ENCODE data around the gene LRRC39. TPM values are rescaled to one million over a fixed set of nuclear protein-coding genes. Genes with fewer than 3 reads are reported as not detected.

Gene LRRC39
- total RNA-seq (2021) (0.25 to 0.46 TPM (median 0.27 TPM) in 3 replicates), Bru-seq, nascent RNA (percentile 33 among the genes with signal in this experiment)
- long read RNA-seq, experiment 1, partial matches to known transcripts, result 0 of 1 reads
- long read RNA-seq, experiment 1, other reads (novel, unspliced or antisense), result 1 of 1 reads
- long read RNA-seq, experiment 2, result 0 reads
- long read RNA-seq, experiment 3, result 0 reads

DNA sequence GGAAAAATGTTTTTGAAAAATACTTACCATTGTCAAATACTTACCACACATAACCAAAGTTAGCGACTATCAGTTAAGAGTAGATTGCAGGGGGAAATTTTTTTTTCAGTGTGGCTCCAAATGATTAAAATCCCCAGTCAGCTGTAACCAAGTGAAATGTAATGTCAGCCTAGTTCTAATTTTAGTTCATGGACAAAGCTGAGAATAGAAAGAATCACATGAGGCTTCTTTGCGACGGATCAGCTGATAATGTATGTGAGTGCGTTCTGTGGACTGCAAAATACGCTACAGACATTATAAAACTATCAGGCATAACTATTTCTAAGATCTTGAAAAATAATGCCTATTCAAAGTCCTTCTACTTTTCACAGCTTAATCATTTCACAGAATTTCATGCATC, at the start of gene LRRC39:
Gene LRRC39, minus strand, starts transcription at position 166 of the 400 bp plus-strand sequence. CDS start 9,740 bp downstream, outside the sequence.
- H3K4me3 Mint-ChIP-seq, result no peak within 1 kb of the TSS
- no peaks in the 10 kb centered on the region for H3K9me3 Mint-ChIP-seq
- H3K27me3 Mint-ChIP-seq (ENCODE audit: low read depth), result no peaks in the 10 kb centered on the region
- no peak for TF ChIP-seq FOXP4 (CRISPR knock-in tag; IDR thresholded peaks at IDR 0.05)
- TF ChIP-seq, protein P1, sequence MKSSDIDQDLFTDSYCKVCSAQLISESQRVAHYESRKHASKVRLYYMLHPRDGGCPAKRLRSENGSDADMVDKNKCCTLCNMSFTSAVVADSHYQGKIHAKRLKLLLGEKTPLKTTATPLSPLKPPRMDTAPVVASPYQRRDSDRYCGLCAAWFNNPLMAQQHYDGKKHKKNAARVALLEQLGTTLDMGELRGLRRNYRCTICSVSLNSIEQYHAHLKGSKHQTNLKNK (CRISPR knock-in tag; IDR thresholded peaks at IDR 0.05), result no peak
- TF ChIP-seq NFE2L1 (CRISPR knock-in tag; IDR thresholded peaks at IDR 0.05), result no peak
- TF ChIP-seq ELF4 (CRISPR knock-in tag; IDR thresholded peaks at IDR 0.05; ENCODE audit: low read depth), result no peak
- no peak for TF ChIP-seq TEAD4 (CRISPR knock-in tag; IDR thresholded peaks at IDR 0.05)
- no peak for TF ChIP-seq ATF1 (CRISPR knock-in tag; IDR thresholded peaks at IDR 0.05)
- no peak for TF ChIP-seq SP1 (CRISPR knock-in tag; conservative IDR thresholded peaks at IDR 0.05)
- TF ChIP-seq, protein P2, sequence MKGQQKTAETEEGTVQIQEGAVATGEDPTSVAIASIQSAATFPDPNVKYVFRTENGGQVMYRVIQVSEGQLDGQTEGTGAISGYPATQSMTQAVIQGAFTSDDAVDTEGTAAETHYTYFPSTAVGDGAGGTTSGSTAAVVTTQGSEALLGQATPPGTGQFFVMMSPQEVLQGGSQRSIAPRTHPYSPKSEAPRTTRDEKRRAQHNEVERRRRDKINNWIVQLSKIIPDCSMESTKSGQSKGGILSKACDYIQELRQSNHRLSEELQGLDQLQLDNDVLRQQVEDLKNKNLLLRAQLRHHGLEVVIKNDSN (CRISPR knock-in tag; IDR thresholded peaks at IDR 0.05), result no peak
- no peak for TF ChIP-seq ESRRA (CRISPR knock-in tag; IDR thresholded peaks at IDR 0.05; ENCODE audit: borderline replicate concordance)
- TF ChIP-seq, protein P3, sequence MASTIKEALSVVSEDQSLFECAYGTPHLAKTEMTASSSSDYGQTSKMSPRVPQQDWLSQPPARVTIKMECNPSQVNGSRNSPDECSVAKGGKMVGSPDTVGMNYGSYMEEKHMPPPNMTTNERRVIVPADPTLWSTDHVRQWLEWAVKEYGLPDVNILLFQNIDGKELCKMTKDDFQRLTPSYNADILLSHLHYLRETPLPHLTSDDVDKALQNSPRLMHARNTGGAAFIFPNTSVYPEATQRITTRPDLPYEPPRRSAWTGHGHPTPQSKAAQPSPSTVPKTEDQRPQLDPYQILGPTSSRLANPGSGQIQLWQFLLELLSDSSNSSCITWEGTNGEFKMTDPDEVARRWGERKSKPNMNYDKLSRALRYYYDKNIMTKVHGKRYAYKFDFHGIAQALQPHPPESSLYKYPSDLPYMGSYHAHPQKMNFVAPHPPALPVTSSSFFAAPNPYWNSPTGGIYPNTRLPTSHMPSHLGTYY (CRISPR knock-in tag; IDR thresholded peaks at IDR 0.05), result no peak
- no peak for TF ChIP-seq JUN (CRISPR knock-in tag; IDR thresholded peaks at IDR 0.05)
- no peak for TF ChIP-seq ZNF396 (CRISPR knock-in tag; IDR thresholded peaks at IDR 0.05; ENCODE audit: borderline replicate concordance)
- TF ChIP-seq KAT7 (CRISPR knock-in tag; IDR thresholded peaks at IDR 0.05; ENCODE audit: borderline replicate concordance), result no peak
- no peak for TF ChIP-seq ZNF232 (CRISPR knock-in tag; IDR thresholded peaks at IDR 0.05)
- no peak for TF ChIP-seq EMX1 (CRISPR knock-in tag; IDR thresholded peaks at IDR 0.05)
- TF ChIP-seq, protein P4, sequence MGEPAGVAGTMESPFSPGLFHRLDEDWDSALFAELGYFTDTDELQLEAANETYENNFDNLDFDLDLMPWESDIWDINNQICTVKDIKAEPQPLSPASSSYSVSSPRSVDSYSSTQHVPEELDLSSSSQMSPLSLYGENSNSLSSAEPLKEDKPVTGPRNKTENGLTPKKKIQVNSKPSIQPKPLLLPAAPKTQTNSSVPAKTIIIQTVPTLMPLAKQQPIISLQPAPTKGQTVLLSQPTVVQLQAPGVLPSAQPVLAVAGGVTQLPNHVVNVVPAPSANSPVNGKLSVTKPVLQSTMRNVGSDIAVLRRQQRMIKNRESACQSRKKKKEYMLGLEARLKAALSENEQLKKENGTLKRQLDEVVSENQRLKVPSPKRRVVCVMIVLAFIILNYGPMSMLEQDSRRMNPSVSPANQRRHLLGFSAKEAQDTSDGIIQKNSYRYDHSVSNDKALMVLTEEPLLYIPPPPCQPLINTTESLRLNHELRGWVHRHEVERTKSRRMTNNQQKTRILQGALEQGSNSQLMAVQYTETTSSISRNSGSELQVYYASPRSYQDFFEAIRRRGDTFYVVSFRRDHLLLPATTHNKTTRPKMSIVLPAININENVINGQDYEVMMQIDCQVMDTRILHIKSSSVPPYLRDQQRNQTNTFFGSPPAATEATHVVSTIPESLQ (CRISPR knock-in tag; IDR thresholded peaks at IDR 0.05), result no peak
- TF ChIP-seq ZNF121 (CRISPR knock-in tag; IDR thresholded peaks at IDR 0.05), result no peak
- TF ChIP-seq, protein P5, sequence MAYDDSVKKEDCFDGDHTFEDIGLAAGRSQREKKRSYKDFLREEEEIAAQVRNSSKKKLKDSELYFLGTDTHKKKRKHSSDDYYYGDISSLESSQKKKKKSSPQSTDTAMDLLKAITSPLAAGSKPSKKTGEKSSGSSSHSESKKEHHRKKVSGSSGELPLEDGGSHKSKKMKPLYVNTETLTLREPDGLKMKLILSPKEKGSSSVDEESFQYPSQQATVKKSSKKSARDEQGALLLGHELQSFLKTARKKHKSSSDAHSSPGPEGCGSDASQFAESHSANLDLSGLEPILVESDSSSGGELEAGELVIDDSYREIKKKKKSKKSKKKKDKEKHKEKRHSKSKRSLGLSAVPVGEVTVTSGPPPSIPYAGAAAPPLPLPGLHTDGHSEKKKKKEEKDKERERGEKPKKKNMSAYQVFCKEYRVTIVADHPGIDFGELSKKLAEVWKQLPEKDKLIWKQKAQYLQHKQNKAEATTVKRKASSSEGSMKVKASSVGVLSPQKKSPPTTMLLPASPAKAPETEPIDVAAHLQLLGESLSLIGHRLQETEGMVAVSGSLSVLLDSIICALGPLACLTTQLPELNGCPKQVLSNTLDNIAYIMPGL (CRISPR knock-in tag; IDR thresholded peaks at IDR 0.05), result no peak
- ChIA-PET POLR2A (no interaction called here), CTCF (no interaction called here)
- no peak within 1 kb of the TSS for H3K27ac Mint-ChIP-seq
- H3K36me3 Mint-ChIP-seq, result no peaks in the 10 kb centered on the region
- ATAC-seq (no peak), DNase-seq (ENCODE audit: low spot score) (no peak)
- H3K4me1 Mint-ChIP-seq, result no peaks in the 10 kb centered on the region

- H3K27ac Mint-ChIP-seq, result peak overlapping the region; percentile 65; the same call in 1 of the 2 replicates
- DNase-seq (ENCODE audit: low spot score), result no peak
- H3K4me3 Mint-ChIP-seq, result no peak overlapping the region
- H3K9me3 Mint-ChIP-seq, result no peaks in the 10 kb centered on the region
- ATAC-seq, result no peak
- H3K36me3 Mint-ChIP-seq, result peaks cover 8% of the 10 kb centered on the region
- POLR2A ChIA-PET, result interaction anchor here (0.7 kb wide), 1 partner anchor 131 kb away, joined by 3 read pairs; no protein-coding TSS in a partner anchor
- CTCF ChIA-PET, result no interaction called here
- no peaks in the 10 kb centered on the region for H3K27me3 Mint-ChIP-seq (ENCODE audit: low read depth)
- no peaks in the 10 kb centered on the region for H3K4me1 Mint-ChIP-seq
- TF ChIP-seq SMAD3 (CRISPR knock-in tag; IDR thresholded peaks at IDR 0.05; ENCODE audit: borderline replicate concordance) (no peak), ZNF317 (CRISPR knock-in tag; IDR thresholded peaks at IDR 0.05; ENCODE audit: borderline replicate concordance, low read depth) (no peak), ELF4 (CRISPR knock-in tag; IDR thresholded peaks at IDR 0.05; ENCODE audit: low read depth) (no peak), PRRX2 (CRISPR knock-in tag; IDR thresholded peaks at IDR 0.05) (no peak), NR3C1 (CRISPR knock-in tag; conservative IDR thresholded peaks at IDR 0.05; ENCODE audit: low read depth) (no peak)
- TF ChIP-seq, protein P2 (CRISPR knock-in tag; IDR thresholded peaks at IDR 0.05), result no peak
- TF ChIP-seq, protein P1 (CRISPR knock-in tag; IDR thresholded peaks at IDR 0.05), result no peak
- TF ChIP-seq, protein P6, sequence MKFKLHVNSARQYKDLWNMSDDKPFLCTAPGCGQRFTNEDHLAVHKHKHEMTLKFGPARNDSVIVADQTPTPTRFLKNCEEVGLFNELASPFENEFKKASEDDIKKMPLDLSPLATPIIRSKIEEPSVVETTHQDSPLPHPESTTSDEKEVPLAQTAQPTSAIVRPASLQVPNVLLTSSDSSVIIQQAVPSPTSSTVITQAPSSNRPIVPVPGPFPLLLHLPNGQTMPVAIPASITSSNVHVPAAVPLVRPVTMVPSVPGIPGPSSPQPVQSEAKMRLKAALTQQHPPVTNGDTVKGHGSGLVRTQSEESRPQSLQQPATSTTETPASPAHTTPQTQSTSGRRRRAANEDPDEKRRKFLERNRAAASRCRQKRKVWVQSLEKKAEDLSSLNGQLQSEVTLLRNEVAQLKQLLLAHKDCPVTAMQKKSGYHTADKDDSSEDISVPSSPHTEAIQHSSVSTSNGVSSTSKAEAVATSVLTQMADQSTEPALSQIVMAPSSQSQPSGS (CRISPR knock-in tag; IDR thresholded peaks at IDR 0.05; ENCODE audit: borderline replicate concordance, low read depth), result no peak
These were observed 44.4 kb upstream of the LRRC39 start for GRCh38 chr1:100222428-100222827.

Measured in WTC11 (cell line).